ACC112 (cell line): ENCODE measurements around the gene SFXN1.
"Not testable (repeated sequence)": the region's sequence is repeated elsewhere in the genome, so short reads cannot be mapped to it uniquely, and the experiment has no call there.

Experiments
- H2AFZ ChIP-seq: fragments of 200-600 bp; sonication (generic); one replicate; pipeline ENCODE4 v1.6.0; 2017; ENCODE audit warnings: antibody characterized with exemption, low read length; ENCODE audit not compliant: unreplicated experiment
- H3K27ac ChIP-seq: fragments of 200-600 bp; sonication (generic); 2 replicates; pipeline ENCODE4 v1.5.1; 2014; ENCODE audit warnings: low read depth, mild to moderate bottlenecking, antibody characterized with exemption, low read length, moderate library complexity
- H3K27me3 ChIP-seq: fragments of 200-600 bp; sonication (generic); 2 replicates; pipeline ENCODE4 v1.6.1; 2014; ENCODE audit warnings: mild to moderate bottlenecking, antibody characterized with exemption, low read length, moderate library complexity, mixed read lengths; ENCODE audit not compliant: insufficient read depth
- H3K36me3 ChIP-seq: fragments of 200-600 bp; sonication (generic); 2 replicates; pipeline ENCODE4 v1.6.1; 2016; ENCODE audit warnings: mild to moderate bottlenecking, antibody characterized with exemption, low read length, moderate library complexity, mixed read lengths; ENCODE audit not compliant: insufficient read depth
- H3K4me1 ChIP-seq: fragments of 200-600 bp; sonication (generic); one replicate; pipeline ENCODE4 v1.6.1; 2016; ENCODE audit warnings: low read length, mixed read lengths; ENCODE audit not compliant: insufficient read depth, unreplicated experiment, control insufficient read depth
- H3K4me3 ChIP-seq: fragments of 200-600 bp; sonication (generic); 2 replicates; pipeline ENCODE4 v1.5.1; 2014; ENCODE audit warnings: mild to moderate bottlenecking, low read depth, low read length
- H3K79me2 ChIP-seq: fragments of 200-600 bp; sonication (generic); one replicate; pipeline ENCODE4 v1.6.0; 2016; ENCODE audit warnings: low read length; ENCODE audit not compliant: control insufficient read depth, unreplicated experiment, insufficient read depth

SFXN1 gene

DNA sequence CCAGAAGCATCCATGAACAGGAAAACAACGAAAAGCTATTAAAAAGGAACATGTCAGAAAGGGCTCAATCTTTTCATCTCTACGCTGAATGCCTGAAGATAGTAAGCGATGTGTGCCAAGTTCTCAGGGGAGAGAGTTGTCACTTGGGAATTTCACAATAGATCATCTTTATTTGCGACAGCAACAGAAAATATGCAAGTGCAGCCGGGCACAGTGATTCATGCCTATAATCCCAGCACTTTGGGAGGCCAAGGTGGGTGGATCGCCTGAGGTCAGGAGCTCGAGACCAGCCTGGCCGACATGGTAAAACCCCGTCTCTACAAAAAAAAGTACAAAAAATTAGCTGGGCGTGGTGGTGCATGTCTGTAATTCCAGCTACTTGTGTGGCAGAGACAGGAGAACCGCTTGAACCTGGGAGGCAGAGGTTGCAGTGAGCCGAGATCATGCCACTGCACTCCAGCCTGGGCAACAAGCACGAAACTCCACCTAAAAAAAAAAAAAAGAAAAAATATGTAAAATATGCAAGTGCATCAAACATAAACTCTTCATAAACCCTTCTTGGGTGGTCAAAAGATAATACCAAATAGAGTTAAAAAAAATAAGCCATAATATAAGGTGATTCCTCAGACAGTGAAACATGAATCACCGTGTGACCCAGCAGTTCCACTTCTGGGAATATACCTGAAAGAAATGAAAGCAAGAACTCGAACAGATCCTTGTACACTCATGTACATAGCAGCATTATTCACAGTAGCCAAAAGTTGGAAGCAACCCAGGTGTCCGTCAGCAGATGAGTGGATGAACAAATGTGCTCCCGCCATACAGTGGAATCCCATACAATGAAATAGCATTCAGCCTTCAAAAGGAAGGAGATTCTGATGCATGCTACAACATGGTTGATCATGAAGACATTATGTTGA lies 16.2 kb downstream of the SFXN1 start:
- H3K79me2 ChIP-seq = peaks cover 59% of the 10 kb centered on the region
- H3K27me3 ChIP-seq = no peaks in the 10 kb centered on the region
- no peak overlapping the region for H3K4me3 ChIP-seq
- H3K27ac ChIP-seq = peak overlapping the region; percentile 44
- peaks cover 13% of the 10 kb centered on the region for H3K4me1 ChIP-seq
- H2AFZ ChIP-seq = no peak overlapping the region
- H3K36me3 ChIP-seq = peaks cover 42% of the 10 kb centered on the region

DNA sequence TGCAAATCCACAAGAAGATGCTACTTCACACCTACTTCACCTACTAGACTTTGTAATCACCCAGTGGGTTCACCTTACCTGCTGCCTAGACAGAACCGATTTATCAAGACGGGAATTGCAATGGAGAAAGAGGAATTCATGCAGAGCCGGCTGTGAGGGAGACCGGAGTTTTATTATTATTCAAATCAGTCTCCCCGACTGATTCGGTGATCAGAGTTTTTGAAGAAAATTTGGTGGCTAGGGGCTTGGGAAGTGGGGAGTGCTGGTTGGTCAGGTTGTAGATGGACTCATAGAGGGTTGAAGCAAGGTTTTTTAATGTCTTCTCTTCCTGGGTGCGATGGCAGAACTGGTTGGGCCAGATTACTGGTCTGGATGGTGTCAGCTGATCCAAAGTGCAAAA lies 23.4 kb downstream of the SFXN1 start:
- no peak overlapping the region for H3K4me3 ChIP-seq
- H3K27ac ChIP-seq = no peak overlapping the region
- no peaks in the 10 kb centered on the region for H3K27me3 ChIP-seq
- no peak overlapping the region for H2AFZ ChIP-seq
- H3K4me1 ChIP-seq = no peaks in the 10 kb centered on the region
- peaks cover 39% of the 10 kb centered on the region for H3K79me2 ChIP-seq
- H3K36me3 ChIP-seq = peaks cover 27% of the 10 kb centered on the region

GRCh38 chr5:175507671-175508070 lies 29.3 kb downstream of the SFXN1 start:
- Histone ChIP-seq H3K79me2 (peaks cover 25% of the 10 kb centered on the region), H3K36me3 (peaks cover 24% of the 10 kb centered on the region)
- not testable (repeated sequence) for H3K4me1 ChIP-seq, H3K27me3 ChIP-seq, H3K4me3 ChIP-seq, H3K27ac ChIP-seq, H2AFZ ChIP-seq

GRCh38 chr5:175508896-175509295 lies 30.5 kb downstream of the SFXN1 start:
- H3K4me3 ChIP-seq = no peak overlapping the region
- H3K36me3 ChIP-seq = peaks cover 19% of the 10 kb centered on the region
- peaks cover 15% of the 10 kb centered on the region for H3K79me2 ChIP-seq
- H2AFZ ChIP-seq = no peak overlapping the region
- no peaks in the 10 kb centered on the region for H3K27me3 ChIP-seq
- H3K4me1 ChIP-seq = no peaks in the 10 kb centered on the region
- no peak overlapping the region for H3K27ac ChIP-seq

DNA sequence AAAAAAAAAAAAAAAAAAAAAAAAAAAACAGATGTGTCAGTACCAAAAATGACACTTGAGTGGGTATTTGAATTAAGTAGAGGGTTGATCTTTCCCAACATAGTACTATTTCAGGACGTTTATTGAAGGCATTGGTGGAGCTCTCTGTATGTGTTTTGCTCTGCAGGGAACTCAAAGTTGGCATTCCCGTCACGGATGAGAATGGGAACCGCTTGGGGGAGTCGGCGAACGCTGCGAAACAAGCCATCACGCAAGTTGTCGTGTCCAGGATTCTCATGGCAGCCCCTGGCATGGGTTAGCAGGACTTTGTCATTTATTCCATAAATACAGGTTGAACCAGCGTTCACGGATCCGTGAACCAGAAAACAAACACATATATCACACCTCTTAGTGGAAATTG lies 34.9 kb downstream of the SFXN1 start:
- no peaks in the 10 kb centered on the region for H3K79me2 ChIP-seq
- no peak overlapping the region for H3K27ac ChIP-seq
- H3K4me3 ChIP-seq = no peak overlapping the region
- H2AFZ ChIP-seq = no peak overlapping the region
- no peaks in the 10 kb centered on the region for H3K27me3 ChIP-seq
- peaks cover 43% of the 10 kb centered on the region for H3K36me3 ChIP-seq
- H3K4me1 ChIP-seq = peaks cover 18% of the 10 kb centered on the region

- no peaks in the 10 kb centered on the region for H3K27me3 ChIP-seq
- H3K4me1 ChIP-seq = peaks cover 18% of the 10 kb centered on the region
- no peak overlapping the region for H2AFZ ChIP-seq
- H3K79me2 ChIP-seq = no peaks in the 10 kb centered on the region
- no peak overlapping the region for H3K4me3 ChIP-seq
- H3K27ac ChIP-seq = no peak overlapping the region
- peaks cover 47% of the 10 kb centered on the region for H3K36me3 ChIP-seq
Observed at GRCh38 chr5:175513726-175514125, 35.4 kb downstream of the SFXN1 start.

- no peaks in the 10 kb centered on the region for H3K79me2 ChIP-seq
- peaks cover 45% of the 10 kb centered on the region for H3K36me3 ChIP-seq
- H3K27ac ChIP-seq = peak overlapping the region; percentile 49; the same call in 1 of the 2 replicates
- no peak overlapping the region for H3K4me3 ChIP-seq
- no peak overlapping the region for H2AFZ ChIP-seq
- no peaks in the 10 kb centered on the region for H3K27me3 ChIP-seq
- peaks cover 18% of the 10 kb centered on the region for H3K4me1 ChIP-seq
Observed at GRCh38 chr5:175516933-175517823, 38.8 kb downstream of the SFXN1 start.

DNA sequence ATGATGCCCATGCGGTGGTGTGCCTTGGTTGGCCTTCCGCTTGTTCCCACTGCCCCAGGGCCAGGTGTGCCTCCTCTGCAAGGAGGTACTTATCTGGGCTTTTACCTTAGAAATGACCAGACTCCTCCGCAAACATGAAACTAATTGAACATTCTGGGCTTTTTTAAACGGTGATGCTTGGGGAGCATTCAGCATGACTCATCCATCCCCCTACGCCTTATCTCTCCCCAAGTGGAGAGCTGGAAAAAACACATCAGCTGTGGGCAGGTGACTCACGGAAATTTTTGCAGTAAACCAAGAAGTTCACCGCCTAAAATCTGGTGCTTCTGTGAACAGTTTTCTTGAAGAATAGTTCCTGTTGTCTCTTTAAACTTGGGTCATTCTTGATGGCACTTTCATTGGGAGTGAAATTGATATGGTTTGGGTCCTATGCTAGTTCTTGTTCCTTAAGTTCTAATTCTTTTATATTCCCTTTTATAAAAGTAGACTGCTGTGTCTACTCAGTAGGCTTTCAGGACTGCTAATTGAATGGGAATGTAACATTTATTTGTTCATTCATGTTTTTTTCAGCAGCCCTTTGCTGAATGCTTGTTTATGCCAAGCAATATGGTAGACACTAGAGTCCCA lies 39.6 kb downstream of the SFXN1 start:
- Histone ChIP-seq H3K27me3 (no peaks in the 10 kb centered on the region), H3K27ac (peak overlapping the region; percentile 66), H3K4me3 (no peak overlapping the region), H3K36me3 (peaks cover 53% of the 10 kb centered on the region), H3K4me1 (peaks cover 18% of the 10 kb centered on the region), H2AFZ (no peak overlapping the region), H3K79me2 (no peaks in the 10 kb centered on the region)

GRCh38 chr5:175519006-175519405 lies 40.6 kb downstream of the SFXN1 start:
- no peak overlapping the region for H3K27ac ChIP-seq
- H3K27me3 ChIP-seq = no peaks in the 10 kb centered on the region
- H3K4me3 ChIP-seq = no peak overlapping the region
- H3K4me1 ChIP-seq = peaks cover 18% of the 10 kb centered on the region
- peaks cover 53% of the 10 kb centered on the region for H3K36me3 ChIP-seq
- H2AFZ ChIP-seq = no peak overlapping the region
- no peaks in the 10 kb centered on the region for H3K79me2 ChIP-seq

- Histone ChIP-seq H2AFZ (no peak overlapping the region), H3K27me3 (no peaks in the 10 kb centered on the region), H3K27ac (no peak overlapping the region), H3K4me1 (peaks cover 18% of the 10 kb centered on the region), H3K4me3 (no peak overlapping the region), H3K79me2 (no peaks in the 10 kb centered on the region), H3K36me3 (peaks cover 45% of the 10 kb centered on the region)
Observed at GRCh38 chr5:175520321-175520720, 42.0 kb downstream of the SFXN1 start.
